Stimulated activated CD8-positive, alpha-beta memory T cell treated with anti-CD3 and anti-CD28 coated beads, Interleukin-15, amount 100 ng/mL, for 1 hour (primary cell): ENCODE measurements around the gene ITPR1.
"Not testable (repeated sequence)": the region's sequence is repeated elsewhere in the genome, so short reads cannot be mapped to it uniquely, and the experiment has no call there.

Experiments
- DNase-seq: peaks from one replicate; pipeline ENCODE4 v3.0.0-alpha.2; 2020; ENCODE audit warnings: low read depth

ITPR1 gene

GRCh38 chr3:4758957-4759656, 266.0 kb downstream of the ITPR1 start:
- no peak for DNase-seq

DNA sequence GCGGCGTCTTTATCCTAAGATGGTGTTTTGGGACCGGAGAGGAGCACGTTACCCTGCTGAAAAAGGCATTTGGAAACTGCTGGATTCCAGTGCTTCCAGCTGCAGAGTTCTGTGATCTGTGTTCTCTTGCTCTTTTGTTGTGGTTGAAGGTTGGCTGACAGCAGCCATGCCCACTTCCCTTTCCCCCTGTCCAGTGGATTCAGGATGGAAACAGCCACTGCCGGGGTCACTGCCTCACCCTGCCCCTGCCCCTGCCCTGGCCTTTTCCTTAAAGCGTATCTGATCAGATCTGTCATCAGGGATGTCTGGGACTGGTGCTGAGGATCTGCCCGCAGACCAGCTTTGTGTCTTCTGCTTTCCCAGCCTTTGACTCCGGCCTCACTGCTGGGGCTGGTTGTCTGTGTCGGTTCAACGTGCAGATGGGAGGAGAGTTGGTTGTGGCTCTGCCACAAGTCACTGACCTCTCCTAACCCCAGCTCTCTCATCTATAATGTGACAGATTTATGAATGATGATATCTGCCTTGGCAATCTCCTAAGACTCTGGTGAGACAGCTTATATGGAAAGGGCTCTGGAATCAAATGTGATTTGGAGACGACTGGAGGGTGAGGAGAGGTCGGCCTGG, 266.7 kb downstream of the ITPR1 start:
- no peak for DNase-seq

DNA sequence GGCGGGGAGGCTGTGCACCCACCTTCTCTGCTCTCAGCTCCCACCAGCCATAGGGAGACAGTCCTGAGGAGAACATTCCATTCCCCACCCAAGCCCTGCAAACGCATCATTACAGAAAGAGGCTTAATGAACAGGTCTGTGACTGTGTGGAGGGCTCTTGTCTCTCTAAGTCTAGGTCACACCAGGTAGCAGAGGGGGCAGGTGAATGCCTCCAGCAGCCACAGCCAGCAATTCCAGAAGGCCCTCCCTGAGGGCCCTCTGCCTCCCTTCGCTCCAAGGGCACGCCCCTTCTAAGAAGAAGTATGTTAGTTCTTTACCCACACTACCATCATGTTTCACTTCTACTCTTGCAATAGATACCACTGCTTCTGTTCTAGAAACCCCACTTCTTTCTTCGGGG, 268.6 kb downstream of the ITPR1 start:
- DNase-seq, result no peak

- DNase-seq, result not testable (repeated sequence)
These were observed 269.5 kb downstream of the ITPR1 start for GRCh38 chr3:4762481-4763230.

- no peak for DNase-seq
These were observed 270.6 kb downstream of the ITPR1 start for GRCh38 chr3:4763604-4764247.

- no peak for DNase-seq
These were observed 272.1 kb downstream of the ITPR1 start for GRCh38 chr3:4765212-4765611.

DNA sequence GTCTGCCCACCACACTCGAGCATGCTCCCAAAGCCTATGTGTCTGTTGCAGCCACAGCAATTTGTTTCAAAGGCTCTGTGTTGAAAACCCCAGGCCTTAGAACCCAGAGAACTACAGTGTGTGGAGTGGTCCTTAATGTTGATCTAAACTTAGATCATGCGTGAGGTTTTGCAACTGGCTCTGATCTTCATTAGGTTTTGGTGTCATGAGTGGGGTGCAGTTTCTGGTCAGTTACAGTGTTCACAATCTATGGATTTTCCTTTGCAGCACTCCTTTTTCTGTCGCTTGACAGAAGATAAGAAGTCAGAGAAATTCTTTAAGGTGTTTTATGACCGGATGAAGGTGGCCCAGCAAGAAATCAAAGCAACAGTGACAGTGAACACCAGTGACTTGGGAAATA, 273.1 kb downstream of the ITPR1 start:
- no peak for DNase-seq

GRCh38 chr3:4766716-4767499, 273.8 kb downstream of the ITPR1 start:
- no peak for DNase-seq

GRCh38 chr3:4768021-4768420, 274.9 kb downstream of the ITPR1 start:
- DNase-seq, result no peak

DNA sequence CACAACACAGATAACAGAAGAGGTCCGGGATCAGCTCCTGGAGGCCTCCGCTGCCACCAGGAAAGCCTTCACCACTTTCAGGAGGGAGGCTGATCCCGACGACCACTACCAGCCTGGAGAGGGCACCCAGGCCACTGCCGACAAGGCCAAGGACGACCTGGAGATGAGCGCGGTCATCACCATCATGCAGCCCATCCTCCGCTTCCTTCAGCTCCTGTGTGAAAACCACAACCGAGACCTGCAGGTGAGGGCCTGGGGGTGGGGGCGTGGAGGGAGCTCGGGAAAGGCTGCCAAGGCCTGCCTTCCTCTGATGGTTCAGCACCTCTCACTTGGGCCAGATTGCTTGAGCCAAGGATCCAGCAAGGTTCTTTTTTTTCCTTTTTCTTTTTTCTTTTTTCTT, 275.4 kb downstream of the ITPR1 start:
- no peak for DNase-seq

GRCh38 chr3:4770561-4770960, 277.4 kb downstream of the ITPR1 start:
- no peak for DNase-seq

GRCh38 chr3:4771243-4771642, 278.1 kb downstream of the ITPR1 start:
- no peak for DNase-seq

DNA sequence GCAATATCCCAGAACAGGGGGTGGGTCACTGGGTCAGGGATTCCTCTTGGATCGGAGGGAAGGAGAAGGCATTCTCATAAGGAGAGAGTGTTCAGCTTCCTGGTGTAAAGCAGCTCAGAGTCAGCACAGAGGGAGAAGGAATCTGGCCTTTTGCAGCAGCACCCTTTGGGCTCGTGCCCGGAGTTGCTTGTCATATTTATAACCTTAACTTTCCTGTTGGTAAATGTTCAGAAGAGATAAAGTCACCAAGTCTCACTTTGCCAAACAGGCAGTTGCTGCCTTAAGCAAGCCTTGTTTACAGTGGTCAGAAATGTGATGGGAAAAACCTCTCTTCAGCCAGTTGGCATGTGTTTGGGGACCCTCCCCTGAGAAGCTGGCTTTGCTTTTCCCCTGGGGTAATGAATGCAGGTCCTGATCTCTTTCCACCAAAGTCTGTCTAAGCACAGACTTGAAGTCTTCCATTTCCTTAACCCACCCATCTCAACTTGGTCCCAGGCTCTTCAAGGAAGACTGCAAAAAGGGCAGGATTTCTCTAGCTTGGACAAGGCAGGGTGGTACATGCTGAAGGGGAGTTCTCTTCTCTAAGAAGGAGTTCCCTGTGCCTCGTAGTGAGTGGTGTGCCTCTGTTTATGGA, 279.1 kb downstream of the ITPR1 start:
- DNase-seq, result no peak

- DNase-seq, result no peak
These were observed 279.7 kb downstream of the ITPR1 start for GRCh38 chr3:4772858-4773257.

- no peak for DNase-seq
These were observed 280.4 kb downstream of the ITPR1 start for GRCh38 chr3:4773583-4773982.

DNA sequence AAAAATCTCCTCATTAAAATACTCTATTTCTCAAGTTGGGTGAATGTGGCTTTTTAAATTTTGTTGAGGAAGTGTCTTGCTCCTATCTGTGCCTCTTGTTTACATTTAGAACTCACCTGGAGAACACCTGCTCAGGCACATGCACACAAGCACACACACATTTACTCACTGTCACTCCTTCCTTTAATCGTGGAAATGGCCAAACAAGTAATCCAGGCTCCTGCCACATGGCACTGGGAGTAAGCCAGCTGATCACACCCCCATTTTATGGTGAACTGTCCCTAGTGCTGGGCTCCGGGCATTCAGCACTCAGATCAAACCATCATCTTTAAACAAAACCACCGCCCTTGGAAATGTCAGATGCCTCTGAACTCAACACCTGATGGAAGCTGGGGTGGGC, 281.4 kb downstream of the ITPR1 start:
- no peak for DNase-seq

DNA sequence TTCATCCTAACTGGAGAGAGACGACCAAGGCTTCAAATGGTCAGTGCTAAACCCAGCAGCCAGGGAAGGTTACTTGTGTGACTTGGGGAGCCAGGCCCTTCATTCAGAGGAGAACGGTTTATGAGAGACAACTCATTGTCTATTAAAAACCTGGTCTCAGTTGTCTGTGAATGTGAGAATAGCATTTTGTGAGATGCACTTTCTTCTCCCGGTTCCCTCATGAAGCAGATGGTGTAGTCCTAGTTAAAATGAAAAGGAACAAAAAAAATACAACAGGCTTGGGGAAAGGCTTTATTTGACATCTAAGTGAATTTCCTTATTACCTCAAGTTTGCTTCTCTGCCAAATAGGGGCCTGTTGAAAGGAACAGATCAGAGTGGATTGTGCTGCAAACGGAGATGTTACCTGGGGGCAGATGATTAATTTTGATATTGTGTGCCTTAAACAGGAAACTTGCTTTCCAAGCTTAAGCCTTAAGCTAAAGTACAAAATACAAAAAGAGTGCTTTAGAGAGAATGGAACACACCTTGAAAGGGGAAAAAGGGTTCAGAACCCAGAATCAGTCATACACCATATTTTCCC, 283.3 kb downstream of the ITPR1 start:
- DNase-seq, result no peak

GRCh38 chr3:4776980-4777581, 283.9 kb downstream of the ITPR1 start:
- DNase-seq, result no peak

DNA sequence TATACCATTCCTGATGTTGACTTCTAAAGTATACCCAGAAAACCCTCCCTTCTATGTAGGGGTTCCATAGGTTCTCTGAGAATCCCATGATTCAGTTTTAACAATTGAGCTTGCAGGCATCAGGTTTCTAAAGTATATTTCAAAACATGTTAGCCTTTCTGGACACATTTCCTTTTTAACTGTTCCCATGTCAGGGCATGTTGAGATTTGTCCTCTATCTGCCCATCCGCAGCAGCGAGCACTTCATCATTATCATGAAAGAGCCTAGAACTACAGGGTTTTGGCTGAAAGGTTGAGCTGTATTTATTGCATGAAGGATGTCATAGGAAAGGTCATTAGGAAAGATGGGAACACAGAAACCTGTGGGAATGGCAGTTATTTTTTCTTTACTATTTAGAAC, 285.0 kb downstream of the ITPR1 start:
- DNase-seq, result no peak

GRCh38 chr3:4778740-4779139, 285.6 kb downstream of the ITPR1 start:
- no peak for DNase-seq

- DNase-seq, result no peak
These were observed 287.4 kb downstream of the ITPR1 start for GRCh38 chr3:4780545-4780957.
